Amniotic epithelial cell (primary cell): ENCODE measurements around the gene ZNF165.
"Not testable (repeated sequence)": the region's sequence is repeated elsewhere in the genome, so short reads cannot be mapped to it uniquely, and the experiment has no call there.

Experiments
- DNase-seq: peaks from one replicate; pipeline ENCODE4 v3.0.0-alpha.2; 2010; ENCODE audit warnings: low read depth

Gene ZNF165

GRCh38 chr6:28122283-28122682 lies 41.9 kb downstream of the ZNF165 start:
- DNase-seq = not testable (repeated sequence)

GRCh38 chr6:28124350-28124970 lies 44.1 kb downstream of the ZNF165 start, which contains the start of gene ZSCAN16:
TSS of gene ZSCAN16 (plus strand) at chr6:28124609. CDS start at chr6:28125444, 835 bp downstream.
- peak; percentile 80 for DNase-seq

- no peak for DNase-seq
Observed at GRCh38 chr6:28124971-28125353, 44.6 kb downstream of the ZNF165 start.

- DNase-seq = no peak
Observed at GRCh38 chr6:28125401-28125800, 45.0 kb downstream of the ZNF165 start.

GRCh38 chr6:28134015-28134414 lies 53.6 kb downstream of the ZNF165 start:
- peak; percentile 23 for DNase-seq

GRCh38 chr6:28134716-28135115 lies 54.3 kb downstream of the ZNF165 start:
- no peak for DNase-seq

- DNase-seq = no peak
Observed at GRCh38 chr6:28135393-28135792, 55.0 kb downstream of the ZNF165 start.

- DNase-seq = peak; percentile 96
Observed at GRCh38 chr6:28136585-28137504, 56.5 kb downstream of the ZNF165 start.

- DNase-seq = peak; percentile 14
Observed at GRCh38 chr6:28137505-28137981, 57.2 kb downstream of the ZNF165 start.
